Neural progenitor cell (in vitro differentiated cells): Measurements from ENCODE around the gene ADAMTS5. TPM values are rescaled to one million over a fixed set of nuclear protein-coding genes. Genes with fewer than 3 reads are reported as not detected.

ENCODE experiments used
- DNase-seq: peaks from one replicate; pipeline ENCODE4 v3.0.0-alpha.2; 2016; ENCODE audit warnings: low spot score
- H2AFZ ChIP-seq: fragments of 200-600 bp; sonication (generic); replicated peaks from 2 replicates; pipeline ENCODE4 v1.6.1; 2016; ENCODE audit warnings: antibody characterized with exemption
- H3F3A ChIP-seq: fragments of 200-600 bp; sonication (generic); 2 replicates; pipeline ENCODE4 v1.6.1; 2016; ENCODE audit warnings: antibody characterized with exemption, low read depth
- H3K27ac ChIP-seq: fragments of 200-600 bp; sonication (generic); 2 replicates; pipeline ENCODE4 v1.5.1; 2016; ENCODE audit warnings: mild to moderate bottlenecking
- H3K27me3 ChIP-seq: fragments of 200-600 bp; sonication (generic); 2 replicates; pipeline ENCODE4 v1.6.1; 2016; ENCODE audit warnings: mild to moderate bottlenecking, moderate library complexity
- H3K36me3 ChIP-seq: fragments of 200-600 bp; sonication (generic); 2 replicates; pipeline ENCODE4 v1.5.1; 2016
- H3K4me1 ChIP-seq: fragments of 200-600 bp; sonication (generic); 2 replicates; pipeline ENCODE4 v1.6.1; 2016; ENCODE audit warnings: mixed run types
- H3K4me2 ChIP-seq: fragments of 200-600 bp; sonication (generic); 2 replicates; pipeline ENCODE4 v1.6.1; 2016
- H3K4me3 ChIP-seq: fragments of 200-600 bp; sonication (generic); 2 replicates; pipeline ENCODE4 v1.5.1; 2016
- H3K79me2 ChIP-seq: fragments of 200-600 bp; sonication (generic); 2 replicates; pipeline ENCODE4 v1.6.1; 2016; ENCODE audit warnings: low read depth
- H3K9ac ChIP-seq: fragments of 200-600 bp; sonication (generic); 2 replicates; pipeline ENCODE4 v1.6.1; 2016
- H3K9me3 ChIP-seq: fragments of 200-600 bp; sonication (generic); 2 replicates; pipeline ENCODE4 v1.5.1; 2016; ENCODE audit warnings: low read depth
- H4K20me1 ChIP-seq: fragments of 200-600 bp; sonication (generic); 2 replicates; pipeline ENCODE4 v1.6.1; 2016; ENCODE audit warnings: low read depth
- H3K27ac Mint-ChIP-seq: 3 replicates; pipeline ENCODE4 v1.8.0; 2021; ENCODE audit warnings: mixed read lengths
- H3K27me3 Mint-ChIP-seq: 2 replicates; pipeline ENCODE4 v1.8.0; 2022; ENCODE audit warnings: low read depth, mild to moderate bottlenecking, inconsistent platforms, moderate library complexity, mixed read lengths; ENCODE audit not compliant: insufficient read depth
- H3K36me3 Mint-ChIP-seq: 3 replicates; pipeline ENCODE4 v1.8.0; 2021; ENCODE audit warnings: mixed read lengths
- H3K4me1 Mint-ChIP-seq: 3 replicates; pipeline ENCODE4 v1.8.0; 2021; ENCODE audit warnings: mixed read lengths
- H3K4me3 Mint-ChIP-seq: 3 replicates; pipeline ENCODE4 v1.8.0; 2021; ENCODE audit warnings: mild to moderate bottlenecking, moderate library complexity, mixed read lengths
- H3K9me3 Mint-ChIP-seq: 3 replicates; pipeline ENCODE4 v1.8.0; 2020; ENCODE audit warnings: mixed read lengths
- EZH2 ChIP-seq: fragments of 200-600 bp; sonication (generic); IDR thresholded peaks from 2 replicates; pipeline ENCODE4 v1.6.1; 2017; ENCODE audit warnings: antibody characterized with exemption, mild to moderate bottlenecking, moderate library complexity
- EZH2phosphoT487 ChIP-seq: fragments of 200-600 bp; sonication (generic); IDR thresholded peaks from 2 replicates; pipeline ENCODE4 v1.6.1; 2017; ENCODE audit warnings: antibody characterized with exemption
- total RNA-seq: library from RNA; depleted of rRNA; stranded (reverse); fragments of >200 nt; gene quantifications from 2 replicates; pipeline ENCODE4 v1.2.3, GENCODE V29; 2015; ENCODE audit warnings: low replicate concordance
- TF ChIP-seq, protein P1 (sequence below): fragments of 200-600 bp; sonication (generic); IDR thresholded peaks from 2 replicates; pipeline ENCODE4 v1.5.1; 2017; ENCODE audit warnings: antibody characterized with exemption, mild to moderate bottlenecking

Gene ADAMTS5
- total RNA-seq, 1 donor from 2014 or later = not detected

DNA sequence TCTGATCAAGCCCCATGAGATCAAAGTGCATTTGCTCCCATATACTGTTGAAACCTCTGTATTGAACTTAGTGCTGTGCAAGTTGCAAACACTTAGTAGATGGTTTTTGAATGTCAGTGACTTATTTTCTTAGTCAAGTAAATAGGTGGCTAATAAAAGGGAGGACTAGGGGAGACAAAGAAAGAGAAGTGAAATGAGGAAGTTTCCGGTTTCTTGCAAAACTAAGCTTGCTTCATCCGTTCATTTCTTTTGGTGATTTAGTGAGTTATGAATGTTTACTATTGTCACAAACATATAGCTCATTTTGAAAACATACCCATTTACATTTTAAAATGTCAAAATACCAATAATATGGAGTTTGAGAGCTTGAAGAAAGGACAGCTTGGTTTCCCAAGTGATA, 23.0 kb downstream of the ADAMTS5 start:
- Histone ChIP-seq H3F3A (no peaks in the 10 kb centered on the region), H4K20me1 (no peaks in the 10 kb centered on the region), H3K79me2 (no peaks in the 10 kb centered on the region), H3K9ac (no peak overlapping the region), H3K4me2 (no peak overlapping the region), H3K27ac (no peak overlapping the region), H3K4me3 (no peak overlapping the region), H3K27me3 (no peaks in the 10 kb centered on the region), H2AFZ (no peak overlapping the region), H3K36me3 (no peaks in the 10 kb centered on the region), H3K4me1 (peaks cover 14% of the 10 kb centered on the region), H3K9me3 (no peaks in the 10 kb centered on the region)
- H3K4me1 Mint-ChIP-seq = peaks cover 17% of the 10 kb centered on the region
- no peak for DNase-seq
- H3K27ac Mint-ChIP-seq = no peak overlapping the region
- H3K9me3 Mint-ChIP-seq = no peaks in the 10 kb centered on the region
- no peak overlapping the region for H3K4me3 Mint-ChIP-seq
- H3K27me3 Mint-ChIP-seq = no peaks in the 10 kb centered on the region
- TF ChIP-seq EZH2 (no peak), EZH2phosphoT487 (no peak)
- TF ChIP-seq, protein P1, sequence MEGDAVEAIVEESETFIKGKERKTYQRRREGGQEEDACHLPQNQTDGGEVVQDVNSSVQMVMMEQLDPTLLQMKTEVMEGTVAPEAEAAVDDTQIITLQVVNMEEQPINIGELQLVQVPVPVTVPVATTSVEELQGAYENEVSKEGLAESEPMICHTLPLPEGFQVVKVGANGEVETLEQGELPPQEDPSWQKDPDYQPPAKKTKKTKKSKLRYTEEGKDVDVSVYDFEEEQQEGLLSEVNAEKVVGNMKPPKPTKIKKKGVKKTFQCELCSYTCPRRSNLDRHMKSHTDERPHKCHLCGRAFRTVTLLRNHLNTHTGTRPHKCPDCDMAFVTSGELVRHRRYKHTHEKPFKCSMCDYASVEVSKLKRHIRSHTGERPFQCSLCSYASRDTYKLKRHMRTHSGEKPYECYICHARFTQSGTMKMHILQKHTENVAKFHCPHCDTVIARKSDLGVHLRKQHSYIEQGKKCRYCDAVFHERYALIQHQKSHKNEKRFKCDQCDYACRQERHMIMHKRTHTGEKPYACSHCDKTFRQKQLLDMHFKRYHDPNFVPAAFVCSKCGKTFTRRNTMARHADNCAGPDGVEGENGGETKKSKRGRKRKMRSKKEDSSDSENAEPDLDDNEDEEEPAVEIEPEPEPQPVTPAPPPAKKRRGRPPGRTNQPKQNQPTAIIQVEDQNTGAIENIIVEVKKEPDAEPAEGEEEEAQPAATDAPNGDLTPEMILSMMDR = no peak
- no peaks in the 10 kb centered on the region for H3K36me3 Mint-ChIP-seq

DNA sequence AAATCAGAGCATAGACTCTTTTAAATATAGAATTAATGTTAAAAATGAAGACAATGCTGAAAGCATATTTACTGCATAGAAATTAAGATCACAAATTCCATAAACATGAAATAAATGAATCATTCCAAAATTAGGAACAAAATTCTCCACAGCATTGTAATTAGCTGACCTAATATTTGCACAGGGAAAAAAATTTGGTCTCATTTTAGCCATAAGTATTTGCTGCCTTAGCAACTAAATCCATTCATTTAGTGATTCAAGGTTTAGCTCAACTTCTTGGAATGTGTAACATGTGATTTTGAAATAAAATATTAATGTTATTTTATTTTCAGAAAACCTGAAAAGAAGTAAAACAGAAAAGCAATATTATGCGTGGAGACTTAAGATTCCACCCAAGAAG, 25.5 kb downstream of the ADAMTS5 start:
- H3K27me3 ChIP-seq = no peaks in the 10 kb centered on the region
- no peaks in the 10 kb centered on the region for H4K20me1 ChIP-seq
- peaks cover 7% of the 10 kb centered on the region for H3K4me1 ChIP-seq
- no peak overlapping the region for H3K4me3 ChIP-seq
- H3K36me3 Mint-ChIP-seq = no peaks in the 10 kb centered on the region
- no peak overlapping the region for H3K27ac Mint-ChIP-seq
- TF ChIP-seq EZH2 (no peak), EZH2phosphoT487 (no peak)
- TF ChIP-seq, protein P1 = no peak
- no peak overlapping the region for H3K4me3 Mint-ChIP-seq
- no peak overlapping the region for H3K4me2 ChIP-seq
- no peak overlapping the region for H3K27ac ChIP-seq
- H3K9ac ChIP-seq = no peak overlapping the region
- H3F3A ChIP-seq = no peaks in the 10 kb centered on the region
- no peaks in the 10 kb centered on the region for H3K36me3 ChIP-seq
- no peak overlapping the region for H2AFZ ChIP-seq
- no peaks in the 10 kb centered on the region for H3K9me3 ChIP-seq
- H3K4me1 Mint-ChIP-seq = peaks cover 9% of the 10 kb centered on the region
- no peaks in the 10 kb centered on the region for H3K9me3 Mint-ChIP-seq
- H3K27me3 Mint-ChIP-seq = no peaks in the 10 kb centered on the region
- DNase-seq = no peak
- H3K79me2 ChIP-seq = no peaks in the 10 kb centered on the region

DNA sequence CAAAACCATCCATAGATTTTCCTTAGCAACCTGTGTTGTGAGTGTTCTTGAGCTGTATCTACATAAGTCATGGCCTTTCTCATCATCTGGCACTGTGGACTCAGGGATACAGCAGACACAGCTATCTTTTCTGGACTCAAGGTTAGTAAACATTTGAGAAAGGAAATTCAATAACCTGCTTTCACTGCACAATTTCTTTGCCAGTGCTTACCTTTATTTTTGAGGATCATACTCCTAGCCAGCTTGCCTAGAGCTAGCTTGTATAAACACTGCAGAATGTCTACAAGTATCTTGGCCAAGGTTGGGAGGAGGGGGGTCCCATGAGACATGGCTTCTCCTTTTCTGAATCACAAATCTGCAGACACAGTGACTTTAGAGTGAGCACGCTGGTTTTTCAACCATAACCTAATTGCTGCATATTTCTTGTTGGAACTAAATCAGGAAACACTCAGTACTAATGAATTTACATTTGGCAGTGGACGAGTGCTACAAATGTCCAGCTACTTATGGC, 27.2 kb downstream of the ADAMTS5 start:
- DNase-seq = no peak
- H3K36me3 ChIP-seq = no peaks in the 10 kb centered on the region
- no peak overlapping the region for H3K4me3 ChIP-seq
- H3K27me3 ChIP-seq = no peaks in the 10 kb centered on the region
- TF ChIP-seq, protein P1 = no peak
- TF ChIP-seq EZH2phosphoT487 (no peak), EZH2 (no peak)
- H3F3A ChIP-seq = no peaks in the 10 kb centered on the region
- no peaks in the 10 kb centered on the region for H3K27me3 Mint-ChIP-seq
- H3K9me3 Mint-ChIP-seq = no peaks in the 10 kb centered on the region
- H3K4me1 ChIP-seq = no peaks in the 10 kb centered on the region
- H3K79me2 ChIP-seq = no peaks in the 10 kb centered on the region
- no peaks in the 10 kb centered on the region for H3K36me3 Mint-ChIP-seq
- no peak overlapping the region for H2AFZ ChIP-seq
- H3K4me1 Mint-ChIP-seq = peaks cover 2% of the 10 kb centered on the region
- H3K9me3 ChIP-seq = no peaks in the 10 kb centered on the region
- no peak overlapping the region for H3K4me2 ChIP-seq
- H4K20me1 ChIP-seq = no peaks in the 10 kb centered on the region
- no peak overlapping the region for H3K27ac Mint-ChIP-seq
- H3K27ac ChIP-seq = no peak overlapping the region
- no peak overlapping the region for H3K4me3 Mint-ChIP-seq
- no peak overlapping the region for H3K9ac ChIP-seq
